ENCODE results near the gene LYPD5. TPM values are rescaled to one million over a fixed set of nuclear protein-coding genes. Genes with fewer than 3 reads are reported as not detected.

Gene LYPD5
- total and polyA plus RNA-seq, 2 of the 8 experiments (the other 6 are each of a cell fraction or from before 2014, with no cell fraction given) = 0.74 to 4.3 TPM

- Histone ChIP-seq H3K79me2 (ENCODE audit: control insufficient read depth in 1 of 2, insufficient read depth in 2 of 2, low read length in 2 of 2) (no peaks in the 10 kb centered on the region), H3K27me3 (replicated peaks in 1 of 4; ENCODE audit: control insufficient read depth in 3 of 4, extremely low read depth in 1 of 4, insufficient read depth in 3 of 4, low read length in 3 of 4) (no peaks in the 10 kb centered on the region; a peak in 1 of 7 replicates), H4K5ac (ENCODE audit: insufficient read length, low read depth, low read length) (no peak overlapping the region), H3K4me3 (ENCODE audit: extremely low read depth in 1 of 4, insufficient read depth in 2 of 4, low read depth in 3 of 4, low read length in 4 of 4) (no peak overlapping the region), H3K56ac (replicated peaks; ENCODE audit: insufficient read length, low read depth, low read length) (no peak overlapping the region), H3K4me2 (ENCODE audit: insufficient read depth in 1 of 2, low read depth in 2 of 2, low read length in 2 of 2) (no peak overlapping the region), H3K79me1 (ENCODE audit: low read depth, low read length) (no peaks in the 10 kb centered on the region; the same call in 1 of the 2 replicates), H4K20me1 (replicated peaks in 1 of 2; ENCODE audit: control insufficient read depth in 1 of 2, insufficient read depth in 2 of 2, low read length in 2 of 2) (peaks cover 0 to 4% of the 10 kb centered on the region in 2 experiments), H3K18ac (ENCODE audit: extremely low read depth, low read length) (no peak overlapping the region), H4K8ac (ENCODE audit: extremely low read depth, insufficient read depth, low read length) (no peak overlapping the region; the same call in 1 of the 2 replicates), H2AK5ac (ENCODE audit: low read depth, low read length) (peak overlapping the region; percentile 53; the same call in 1 of the 2 replicates), H3K9me3 (ENCODE audit: insufficient read depth in 2 of 2, low read depth in 1 of 2, low read length in 1 of 2) (no peaks in the 10 kb centered on the region), H3K4me1 (replicated peaks in 1 of 4; ENCODE audit: control insufficient read depth in 3 of 4, insufficient read depth in 4 of 4, low read length in 3 of 4) (peaks cover 0 to 9% (median 4%) of the 10 kb centered on the region in 4 experiments; a peak in 5 of 7 replicates), H3K23ac (ENCODE audit: insufficient read length) (no peak overlapping the region), H2BK20ac (ENCODE audit: low read length) (peak overlapping the region; percentile 80; the same call in 1 of the 2 replicates), H3K9ac (replicated peaks in 1 of 4; ENCODE audit: extremely low read depth in 1 of 4, low read depth in 3 of 4, low read length in 3 of 4) (no peak overlapping the region), H2AFZ (ENCODE audit: low read length) (no peak overlapping the region), H2BK120ac (replicated peaks; ENCODE audit: low read depth, low read length) (no peak overlapping the region), H3K27ac (ENCODE audit: low read depth, low read length) (no peak overlapping the region), H3K14ac (ENCODE audit: insufficient read length) (no peak overlapping the region), H2BK5ac (ENCODE audit: low read depth, low read length) (no peak overlapping the region), H2BK12ac (ENCODE audit: low read depth, low read length) (peak overlapping the region; percentile 84; the same call in 1 of the 2 replicates), H3K36me3 (ENCODE audit: control insufficient read depth in 2 of 4, insufficient read depth in 4 of 4, low read length in 3 of 4) (no peaks in the 10 kb centered on the region), H2BK15ac (ENCODE audit: low read length) (no peak overlapping the region), H3K23me2 (ENCODE audit: low read depth, low read length) (0 out of 2 replicates have a peak, but pooled peaks cover 2% of the 10 kb centered on the region), H4K91ac (replicated peaks; ENCODE audit: insufficient read length, low read length) (no peak overlapping the region), H3K4ac (replicated peaks; ENCODE audit: insufficient read length, low read depth, low read length) (no peak overlapping the region)
- 83% methylated on average over 8 of the region's 8 CpGs; no CpG with 5 or more reads in 1 of the 2 experiments for WGBS, 2 experiments (ENCODE audit: extremely low coverage in 1 of 2, insufficient coverage in 1 of 2, insufficient read length in 1 of 2, insufficient replicate concordance in 2 of 2, low coverage in 1 of 2, low lambda C conversion rate in 2 of 2, missing lambda C conversion rate in 1 of 2)
- TF ChIP-seq TCF12 (IDR thresholded peaks at IDR 0.05; ENCODE audit: low read depth, low read length) (no peak), MAFK (IDR thresholded peaks at IDR 0.05; ENCODE audit: low read depth, low read length) (no peak), BCL11A (IDR thresholded peaks at IDR 0.05; ENCODE audit: low read depth in 2 of 2, low read length in 2 of 2) (no peak), SP4 (IDR thresholded peaks at IDR 0.05; ENCODE audit: low read length) (no peak), SAP30 (IDR thresholded peaks at IDR 0.05; ENCODE audit: insufficient read depth, insufficient replicate concordance, low read length) (no peak), EGR1 (IDR thresholded peaks at IDR 0.05; ENCODE audit: borderline replicate concordance, low read depth, low read length) (no peak), RNF2 (IDR thresholded peaks at IDR 0.05; ENCODE audit: borderline replicate concordance, low read depth, low read length, missing control alignments, poor library complexity, severe bottlenecking) (no peak), POLR2A (IDR thresholded peaks at IDR 0.05; ENCODE audit: control extremely low read depth in 1 of 2, low read depth in 2 of 2, low read length in 2 of 2) (no peak)
- FAIRE-seq (no peak), DNase-seq (ENCODE audit: low read depth in 1 of 2, low spot score in 2 of 2) (no peak)
- ChIA-PET POLR2A (ENCODE audit: partially characterized antibody) (no interaction called here), CTCF (ENCODE audit: partially characterized antibody) (interaction anchor here (37.0 kb wide), 1 partner anchor 27 kb away, joined by 703 read pairs; the partner anchor contains the start of gene SMG9)
These were observed 18.6 kb downstream of the LYPD5 start for GRCh38 chr19:43783636-43784035.
